NCI-H1436 (cell line): Measurements from ENCODE around the gene AXIN1.
"Not testable (repeated sequence)": the region's sequence is repeated elsewhere in the genome, so short reads cannot be mapped to it uniquely, and the experiment has no call there.

Source experiments
- DNase-seq: peaks from one replicate; lab custom pipeline; 2025; lab: John Stamatoyannopoulos, UW

AXIN1 gene

DNA sequence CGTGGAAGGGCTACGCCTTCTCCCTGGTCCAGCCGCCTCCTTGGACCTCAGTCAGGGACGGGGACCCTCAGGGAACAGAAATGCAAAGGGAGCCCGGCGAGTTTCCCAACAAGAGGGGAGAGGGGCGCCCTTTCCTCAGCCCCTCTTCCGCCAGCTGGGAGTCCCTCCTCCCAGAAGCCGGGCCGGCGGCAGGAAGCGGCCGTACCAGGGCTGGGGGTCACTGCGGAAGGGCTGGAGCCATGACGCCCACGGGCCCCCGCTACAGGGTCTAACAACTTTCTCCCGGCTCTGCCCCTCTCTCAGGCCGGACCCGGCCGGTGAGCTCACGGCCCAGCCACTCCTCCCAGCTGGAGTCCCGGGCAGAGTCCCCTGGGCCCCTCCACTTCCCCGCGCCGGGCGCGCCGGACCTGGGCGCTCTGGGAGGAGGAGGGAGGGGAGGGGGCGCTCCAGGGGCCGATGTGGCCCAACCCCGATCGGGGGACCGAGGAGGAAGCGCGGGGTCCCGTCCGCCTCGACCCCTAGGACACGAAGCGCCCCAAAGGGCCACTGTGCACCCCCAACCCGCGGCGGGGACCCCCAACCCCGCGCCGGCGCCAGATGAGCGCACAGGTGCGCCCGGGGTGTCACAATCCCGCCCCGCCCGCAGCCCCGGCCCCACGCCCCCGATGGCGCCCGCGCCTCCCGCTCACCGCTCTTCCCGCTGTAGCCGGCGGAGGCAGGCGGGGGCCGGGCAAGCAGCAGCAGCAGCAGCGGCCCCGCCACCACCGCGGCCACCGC, 28.7 kb upstream of the AXIN1 start:
- DNase-seq: no peak

- no peak for DNase-seq
These were observed 28.2 kb upstream of the AXIN1 start for GRCh38 chr16:380762-381011.

- DNase-seq: no peak
These were observed 27.6 kb upstream of the AXIN1 start for GRCh38 chr16:379961-380761.

GRCh38 chr16:379183-379960, 26.8 kb upstream of the AXIN1 start:
- DNase-seq: peak; percentile 78

DNA sequence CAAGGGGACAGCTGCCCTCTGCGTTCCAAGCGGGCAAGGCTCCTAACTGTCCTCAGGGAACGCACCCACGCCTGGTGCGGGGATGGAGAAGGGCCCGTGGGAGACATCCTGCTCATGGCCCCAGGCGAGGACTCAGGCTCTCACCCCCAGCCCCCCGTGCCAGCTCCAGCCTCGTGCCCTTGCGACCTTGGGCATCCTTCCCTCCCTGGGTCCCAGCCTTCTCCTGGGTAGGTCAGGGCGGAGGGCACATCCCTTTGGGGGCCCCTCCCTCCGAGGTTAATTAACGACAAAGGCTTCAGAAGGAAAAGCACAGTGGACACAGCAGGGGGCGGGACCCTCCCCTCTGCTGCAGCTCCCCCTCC, 26.3 kb upstream of the AXIN1 start:
- DNase-seq: no peak

- not testable (repeated sequence) for DNase-seq
These were observed 25.7 kb upstream of the AXIN1 start for GRCh38 chr16:378113-378820.

DNA sequence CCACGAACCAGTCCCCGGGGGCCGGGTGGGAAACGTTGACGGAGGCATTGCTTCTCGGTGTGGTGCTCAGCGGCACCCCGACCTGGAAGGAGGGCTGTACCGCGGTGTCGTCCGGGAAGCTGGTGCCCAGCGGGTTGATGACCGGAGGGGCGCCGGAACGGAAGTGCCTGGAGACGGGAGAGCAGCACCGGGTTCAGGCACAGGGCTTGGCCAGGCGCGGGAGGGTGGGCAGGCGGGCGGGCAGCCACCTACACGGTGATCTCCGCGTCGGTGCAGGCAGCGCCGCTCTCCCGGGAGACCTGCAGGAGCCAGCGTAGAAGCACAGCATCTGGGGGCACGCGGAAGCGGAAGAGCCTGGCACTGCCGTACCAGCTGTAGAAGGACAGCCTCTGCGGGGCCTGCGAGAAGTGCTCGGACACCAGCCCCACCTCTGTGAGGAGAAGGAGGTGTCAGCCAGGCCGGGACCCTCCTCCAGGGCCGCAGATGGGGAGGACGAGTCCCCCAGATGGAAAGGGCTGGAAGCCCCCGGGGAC, 25.0 kb upstream of the AXIN1 start:
- DNase-seq: no peak

GRCh38 chr16:376817-377418, 24.4 kb upstream of the AXIN1 start:
- DNase-seq: no peak

DNA sequence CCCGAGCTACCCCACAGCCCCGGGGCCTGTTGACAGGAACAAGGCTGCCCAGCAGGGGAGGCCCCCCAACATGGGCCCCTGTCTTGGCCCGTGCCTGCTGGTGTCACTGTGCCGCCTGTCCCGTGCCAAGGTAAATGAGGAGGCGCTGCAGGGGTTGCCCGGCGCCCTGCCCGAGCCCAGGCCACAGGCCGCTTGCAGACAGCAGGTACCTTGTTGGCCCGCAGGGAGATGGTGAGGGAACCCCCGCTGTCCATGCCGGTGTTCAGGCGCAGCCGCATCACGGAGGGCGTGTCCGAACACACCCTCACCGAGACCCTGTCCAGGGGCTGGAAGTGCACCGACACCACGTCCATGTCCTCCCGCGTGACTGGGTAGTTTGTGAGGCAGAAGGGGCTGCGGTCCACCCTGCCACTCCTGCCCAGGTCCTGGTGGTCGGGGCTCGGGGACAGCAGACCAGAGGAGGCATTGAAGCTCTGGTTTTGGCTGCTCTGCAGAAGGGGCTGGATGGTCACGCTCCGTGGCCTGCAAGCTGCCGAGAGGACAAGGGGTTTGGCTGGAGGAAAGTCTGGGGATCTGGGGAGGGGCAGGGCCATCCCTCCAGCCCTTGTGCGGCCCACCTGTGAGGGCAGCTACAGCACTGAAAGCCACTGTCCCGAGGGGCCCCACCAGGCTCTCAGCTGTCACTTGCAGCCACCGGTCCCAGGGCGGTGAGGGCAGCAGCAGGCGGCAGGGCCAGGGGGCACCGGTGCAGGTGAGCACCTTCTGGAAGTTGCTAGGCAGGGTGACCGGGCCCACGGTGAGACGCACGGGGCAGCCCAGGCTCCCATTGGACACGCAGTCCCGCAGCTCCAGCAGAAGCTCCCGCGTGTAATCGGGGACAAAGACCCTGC, 23.6 kb upstream of the AXIN1 start:
- no peak for DNase-seq

DNA sequence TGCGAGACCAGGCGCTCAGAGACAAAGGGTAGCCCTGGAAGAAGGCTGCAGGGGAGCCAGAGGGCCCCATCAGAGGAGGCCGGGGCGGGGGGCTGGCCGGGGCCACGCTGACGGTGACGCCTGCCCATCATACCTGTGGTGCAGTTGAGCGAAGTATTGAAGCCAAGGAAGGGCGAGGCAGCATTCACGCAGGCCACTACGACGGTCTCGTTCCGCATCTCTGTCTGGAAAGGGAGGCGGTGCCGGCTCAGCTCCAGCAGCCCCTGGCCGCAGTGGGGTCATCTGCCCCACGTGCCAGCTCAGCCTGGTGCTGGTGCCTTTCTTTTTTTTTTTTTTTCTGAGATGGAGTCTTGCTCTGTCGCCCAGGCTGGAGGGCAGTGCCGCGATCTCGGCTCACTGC, 22.7 kb upstream of the AXIN1 start:
- DNase-seq: no peak

DNA sequence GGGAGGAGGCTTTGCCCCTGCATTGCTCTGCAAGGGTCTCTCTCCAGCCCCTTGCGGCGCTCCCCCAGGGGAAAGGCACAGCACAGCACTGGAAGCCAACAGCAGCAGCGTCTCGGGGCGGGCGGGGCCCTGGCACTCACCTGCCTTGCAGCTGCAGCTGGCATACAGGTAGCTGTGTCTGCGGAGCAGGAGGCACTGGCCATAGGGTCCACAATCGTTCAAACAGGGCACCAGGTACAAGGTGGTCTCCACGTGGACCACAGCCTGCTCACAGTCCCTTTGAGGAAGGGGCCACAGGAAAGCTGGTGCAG, 22.0 kb upstream of the AXIN1 start:
- no peak for DNase-seq

GRCh38 chr16:373848-374615, 21.5 kb upstream of the AXIN1 start:
- no peak for DNase-seq

GRCh38 chr16:373020-373598, 20.6 kb upstream of the AXIN1 start:
- DNase-seq: no peak

DNA sequence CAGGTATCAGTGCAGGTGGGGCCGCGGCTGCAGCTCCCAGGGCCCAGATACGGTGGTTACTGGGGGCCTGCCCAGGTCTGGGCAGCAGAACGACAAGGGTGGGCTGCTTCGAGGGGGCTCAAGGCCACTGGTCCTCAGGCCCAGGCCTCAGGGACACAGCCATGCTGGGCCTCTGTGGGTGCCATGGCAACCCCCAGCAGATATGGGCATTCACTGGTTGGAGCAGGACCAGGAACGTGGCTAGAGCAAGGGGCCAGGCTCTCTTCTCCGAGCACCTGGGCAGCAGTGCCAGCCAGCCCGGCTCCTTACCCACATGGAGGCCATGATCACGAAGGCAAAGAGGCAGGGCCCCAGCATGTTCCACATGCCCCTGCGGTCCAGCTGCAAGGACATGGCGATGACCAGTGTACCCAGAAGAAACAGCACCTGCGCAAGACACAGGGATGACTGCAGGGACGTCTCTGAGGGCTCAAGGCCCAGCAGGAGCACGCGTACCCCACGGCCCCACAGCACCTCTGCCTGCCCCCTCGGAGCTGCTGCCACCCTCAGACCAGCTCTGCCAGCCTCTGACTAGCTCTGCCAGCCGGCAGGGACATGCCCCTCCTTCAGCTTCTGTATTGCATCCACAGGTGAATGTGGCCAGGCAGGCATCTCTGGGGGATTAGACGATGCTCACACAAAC, 19.9 kb upstream of the AXIN1 start:
- no peak for DNase-seq

DNA sequence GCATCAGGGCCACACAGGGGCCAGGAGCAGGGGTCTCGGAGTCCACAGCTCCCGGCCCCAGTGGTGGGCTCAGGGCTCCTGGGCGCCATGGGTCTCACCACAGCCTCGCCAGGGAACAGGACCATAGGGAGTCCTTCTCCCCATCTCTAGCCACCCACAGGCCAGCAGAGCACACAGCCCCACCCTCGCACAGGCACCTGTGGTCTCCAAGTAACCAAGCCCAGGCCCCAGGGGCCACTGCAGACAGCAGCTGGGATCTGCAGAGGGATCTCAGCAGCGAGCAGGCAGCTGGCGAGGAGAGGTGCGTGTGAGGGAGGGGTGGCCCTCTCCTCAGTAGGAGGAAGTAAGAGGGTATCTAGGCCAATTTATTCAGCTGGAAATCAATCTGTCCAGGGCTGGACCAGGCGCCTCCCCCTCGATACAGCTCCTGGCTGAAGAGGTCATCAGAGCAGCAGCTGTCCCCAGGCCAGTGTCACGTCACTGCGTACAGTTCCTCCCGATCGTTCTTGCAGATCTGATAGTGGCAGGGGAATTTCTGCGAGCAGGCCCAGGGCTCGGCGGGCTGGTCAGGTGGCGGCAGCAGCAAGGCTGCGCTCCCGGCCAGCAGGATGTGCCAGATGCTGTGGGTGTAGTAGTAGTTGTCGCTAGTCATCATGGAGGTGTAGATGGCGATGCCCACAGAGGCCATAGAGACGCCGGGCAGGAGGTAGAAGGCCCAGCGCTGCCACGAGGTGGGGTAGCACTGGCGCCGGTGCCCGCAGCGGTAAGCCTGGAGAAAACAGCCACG, 19.2 kb upstream of the AXIN1 start:
- no peak for DNase-seq

- DNase-seq: no peak
These were observed 18.5 kb upstream of the AXIN1 start for GRCh38 chr16:370979-371514.

DNA sequence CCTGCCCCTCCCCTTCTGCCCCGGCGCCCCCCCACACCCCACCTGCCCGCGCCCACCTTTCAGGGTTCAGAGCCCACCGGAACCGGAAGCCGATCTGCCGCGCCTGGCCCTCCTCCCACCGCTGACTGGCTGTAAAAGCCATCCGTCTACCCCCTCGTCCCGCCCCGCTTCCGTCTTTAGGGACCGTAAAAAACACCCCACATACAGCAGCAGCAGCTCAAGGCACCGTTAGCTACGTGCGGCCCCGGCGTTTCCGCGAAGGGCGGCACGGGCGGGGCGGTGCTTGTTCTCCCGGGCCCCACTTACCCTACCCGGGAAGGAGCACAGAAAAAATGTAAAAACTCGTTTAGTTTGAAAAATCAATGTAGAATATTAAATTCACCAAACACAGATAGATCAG, 17.9 kb upstream of the AXIN1 start, which contains the start of gene MRPL28:
Gene MRPL28 (minus strand): TSS at position 96 of the 400 bp plus-strand sequence. CDS start 320 bp downstream, outside the sequence.
- DNase-seq: peak; percentile 89
